Measurements from ENCODE around the gene GUCA2A.

The GUCA2A gene

DNA sequence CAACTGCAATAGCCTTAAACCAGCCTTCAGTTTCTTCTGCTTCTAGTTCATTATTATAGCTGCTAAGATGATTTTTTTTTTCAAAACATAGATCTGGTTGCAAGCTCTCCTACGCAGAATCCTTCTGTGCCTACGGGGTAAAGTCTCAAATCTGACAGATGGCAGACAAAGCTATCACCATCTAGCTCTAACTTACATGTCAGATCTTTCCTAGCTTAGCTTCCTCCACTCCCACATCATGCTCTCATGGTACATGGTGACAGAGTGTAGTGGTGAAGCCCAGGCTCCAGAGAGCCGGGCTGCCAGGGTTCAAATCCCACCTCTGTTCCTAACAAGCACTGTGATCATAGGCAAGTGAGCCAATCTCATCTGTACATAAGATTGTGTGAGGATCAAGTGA, 35.6 kb downstream of the GUCA2A start:
- DNase-seq = no peak

DNA sequence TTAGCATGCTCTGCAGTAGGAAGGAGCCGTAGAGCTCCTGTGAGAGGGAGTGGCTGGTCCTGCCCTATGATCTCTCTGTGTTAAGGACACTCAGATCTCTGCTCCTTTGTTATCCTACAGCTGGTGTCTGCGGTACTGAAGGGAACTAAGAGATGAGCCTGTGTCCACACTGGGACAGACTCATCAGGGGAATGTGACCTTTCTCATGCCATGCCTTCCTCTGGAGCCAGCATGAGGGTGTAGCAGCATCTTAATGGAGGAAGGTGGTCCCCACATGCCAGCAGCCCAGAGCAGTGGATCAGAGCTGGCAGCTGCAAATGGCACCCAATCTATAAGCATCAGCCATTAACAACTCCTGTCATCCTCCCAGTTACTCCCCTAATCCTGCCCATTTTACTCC, 36.0 kb downstream of the GUCA2A start:
- DNase-seq = no peak

DNA sequence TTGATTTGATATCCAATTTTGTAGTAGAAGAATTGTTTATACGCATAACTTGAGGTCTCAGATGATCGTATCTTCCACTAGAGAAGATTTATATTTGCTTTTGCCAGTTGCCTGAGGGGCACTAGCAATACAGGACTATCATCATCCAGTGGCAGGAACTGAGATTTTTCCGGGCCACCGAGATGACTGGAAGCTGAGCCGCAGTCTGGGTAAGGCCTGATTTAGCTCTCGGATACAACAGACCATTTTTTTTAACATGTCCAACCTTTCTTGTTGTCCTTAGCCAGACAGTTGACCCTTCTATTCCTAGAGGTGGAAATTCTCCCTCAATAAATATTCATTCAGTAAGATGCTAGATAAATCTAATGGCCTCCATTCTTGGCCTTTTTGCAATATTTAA, 36.8 kb downstream of the GUCA2A start:
- DNase-seq = no peak

DNA sequence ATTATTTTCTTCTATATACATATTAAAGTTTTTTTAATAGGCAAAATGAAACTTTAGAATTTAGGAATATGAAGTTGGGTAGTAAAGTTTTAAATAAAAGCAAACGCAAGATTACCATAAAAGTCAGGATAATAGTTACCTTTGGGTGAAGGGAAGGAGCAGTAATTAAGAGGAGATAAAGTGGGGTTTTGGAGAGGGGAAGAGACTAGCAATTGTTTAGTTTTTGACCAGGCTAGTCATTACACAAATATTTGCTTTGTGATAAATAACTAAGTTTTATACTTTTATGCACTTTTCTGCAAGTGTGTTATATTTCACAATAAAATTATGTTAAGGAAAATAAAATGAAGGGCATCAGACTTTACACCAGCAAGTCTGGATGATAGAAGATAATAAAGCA, 39.0 kb downstream of the GUCA2A start:
- DNase-seq = no peak

DNA sequence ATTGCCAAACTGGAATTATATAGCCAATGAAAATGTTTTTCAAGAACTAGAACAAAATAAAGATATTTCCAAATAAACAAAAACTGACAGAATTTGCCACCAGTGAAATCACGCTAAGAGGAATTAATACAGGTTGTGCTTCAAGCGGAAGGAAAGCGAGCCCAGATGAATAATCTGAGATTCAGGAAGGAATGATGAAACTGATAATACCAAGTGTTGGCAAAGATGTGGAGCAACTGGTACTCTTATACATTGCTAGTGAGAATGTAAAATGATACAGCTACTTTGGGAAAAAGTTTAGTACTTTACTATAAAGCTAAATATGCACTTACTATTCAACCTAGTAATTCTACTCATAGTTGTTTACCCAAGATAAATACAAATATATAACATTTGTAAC, 42.1 kb downstream of the GUCA2A start:
- DNase-seq = no peak

DNA sequence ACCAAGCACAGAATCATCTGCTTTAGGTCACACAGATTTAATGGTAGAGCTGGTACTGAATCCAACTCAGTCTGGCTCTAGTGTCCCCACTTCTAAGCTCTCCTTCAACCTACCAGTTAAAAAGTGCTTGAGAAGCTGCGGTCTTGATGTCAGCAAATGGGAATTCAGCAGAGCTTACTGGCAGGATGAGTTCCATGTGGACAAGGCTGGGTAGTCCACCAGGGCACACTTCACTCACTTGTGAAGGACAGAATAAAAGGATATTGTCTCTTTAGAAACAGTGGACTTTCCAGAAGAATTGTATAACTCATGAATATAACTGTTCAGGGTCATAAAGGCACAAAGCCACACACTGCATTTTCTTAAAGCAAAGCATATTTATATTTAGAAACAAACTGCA, 46.4 kb downstream of the GUCA2A start:
- no peak for DNase-seq

DNA sequence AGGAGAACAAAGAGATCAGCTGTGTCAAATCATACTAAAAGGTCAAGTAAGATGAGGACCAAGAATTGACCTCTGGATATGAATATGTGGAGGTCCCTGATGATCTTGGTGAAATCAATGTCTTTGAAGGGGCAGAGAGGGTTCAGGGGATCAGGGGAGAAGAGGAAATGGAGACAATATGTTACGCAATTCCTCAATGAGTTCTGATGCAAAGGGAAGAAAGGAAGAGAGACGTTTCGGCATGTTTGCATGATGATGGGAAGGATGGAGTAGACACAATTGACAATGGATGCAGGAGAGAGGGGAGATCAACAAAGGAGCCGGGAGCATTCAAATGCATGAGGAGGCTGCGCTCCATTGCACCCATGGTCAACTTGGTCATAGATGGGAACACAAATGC, 47.3 kb downstream of the GUCA2A start:
- no peak for DNase-seq

DNA sequence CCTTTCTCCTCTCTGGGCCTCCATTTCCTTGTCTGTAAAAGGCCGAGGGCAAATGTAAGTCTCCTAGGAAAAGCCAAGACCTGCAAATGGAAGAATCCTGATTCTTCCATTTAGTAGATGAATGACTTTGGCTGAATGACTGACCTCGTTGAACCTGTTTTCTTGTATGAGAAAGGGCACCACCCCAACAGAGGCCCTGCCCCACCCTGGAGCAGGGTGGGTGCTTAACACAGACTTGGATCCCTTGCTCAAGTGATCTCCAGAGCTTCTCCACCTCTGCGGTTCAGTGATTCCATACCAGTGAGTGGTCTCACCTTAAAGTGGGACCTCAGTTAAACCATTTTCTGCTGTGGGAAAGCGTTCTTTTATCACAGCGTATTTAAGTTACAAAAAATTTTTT, 50.3 kb downstream of the GUCA2A start:
- DNase-seq = no peak

Measured in DMS153 (cell line).